IPS-NIHi11 (cell line): ENCODE results near the gene CCNJL.
A peak's percentile ranks its signal among the peaks of the same experiment; 100 is the strongest.

ENCODE experiments used
- DNase-seq: peaks from one replicate; pipeline ENCODE4 v3.0.0; 2012; ENCODE audit warnings: mixed read lengths, low spot score

CCNJL gene

GRCh38 chr5:160221082-160221481 lies 91.3 kb downstream of the CCNJL start:
- no peak for DNase-seq

GRCh38 chr5:160219356-160219755 lies 93.0 kb downstream of the CCNJL start:
- DNase-seq, result no peak

- peak; percentile 55 for DNase-seq
Measured at GRCh38 chr5:160213537-160213936, 98.8 kb downstream of the CCNJL start.

- no peak for DNase-seq
Measured at GRCh38 chr5:160211352-160211751, 101.0 kb downstream of the CCNJL start.

- no peak for DNase-seq
Measured at GRCh38 chr5:160210606-160211005, 101.8 kb downstream of the CCNJL start.

GRCh38 chr5:160209917-160210316 lies 102.4 kb downstream of the CCNJL start:
- no peak for DNase-seq

- DNase-seq, result no peak
Measured at GRCh38 chr5:160207061-160207460, 105.3 kb downstream of the CCNJL start.
